Trophoblast cell (in vitro differentiated cells and primary cell): Measurements from ENCODE around the gene CHST10.

Experiments used
- DNase-seq, 2 donors: peaks; one replicate each; pipeline ENCODE4 v3.0.0-alpha.2; 2016
- H2AFZ ChIP-seq: 2 replicates; pipeline ENCODE4 v1.6.1; 2013; ENCODE audit warnings: low read length, moderate library complexity, mild to moderate bottlenecking; ENCODE audit not compliant: insufficient read depth, poor library complexity
- H2AK5ac ChIP-seq: 2 replicates; pipeline ENCODE4 v1.6.1; 2013; ENCODE audit warnings: mild to moderate bottlenecking, low read length
- H2BK120ac ChIP-seq: 2 replicates; pipeline ENCODE4 v1.6.1; 2013; ENCODE audit warnings: low read length, mild to moderate bottlenecking, moderate library complexity; ENCODE audit not compliant: insufficient read depth, poor library complexity
- H2BK12ac ChIP-seq: 2 replicates; pipeline ENCODE4 v1.6.1; 2013; ENCODE audit warnings: mild to moderate bottlenecking, low read length, moderate library complexity
- H2BK5ac ChIP-seq: 2 replicates; pipeline ENCODE4 v1.6.1; 2013; ENCODE audit warnings: low read length, low read depth, moderate library complexity, mild to moderate bottlenecking; ENCODE audit not compliant: poor library complexity
- H3K14ac ChIP-seq: 2 replicates; pipeline ENCODE4 v1.6.1; 2013; ENCODE audit warnings: mild to moderate bottlenecking, low read length
- H3K18ac ChIP-seq: 2 replicates; pipeline ENCODE4 v1.6.1; 2013; ENCODE audit warnings: mild to moderate bottlenecking, low read length
- H3K23ac ChIP-seq: 2 replicates; pipeline ENCODE4 v1.6.1; 2013; ENCODE audit warnings: low read length
- H3K27ac ChIP-seq: 2 replicates; pipeline ENCODE4 v1.5.1; 2013; ENCODE audit warnings: low read depth, mild to moderate bottlenecking, inconsistent platforms, low read length, moderate library complexity
- H3K27me3 ChIP-seq: 2 replicates; pipeline ENCODE4 v1.6.1; 2013; ENCODE audit warnings: inconsistent platforms, mild to moderate bottlenecking, low read length, moderate library complexity; ENCODE audit not compliant: insufficient read depth
- H3K36me3 ChIP-seq, 2 experiments: 1 replicate in 1 of 2; 2 replicates in 1 of 2; pipeline ENCODE4 v1.6.1; 2013; ENCODE audit warnings: low read length in 2 of 2, mild to moderate bottlenecking in 2 of 2, moderate library complexity in 1 of 2; ENCODE audit not compliant: insufficient read depth in 2 of 2, control insufficient read depth in 1 of 2
- H3K4ac ChIP-seq: 2 replicates; pipeline ENCODE4 v1.6.1; 2013; ENCODE audit warnings: low read depth, mild to moderate bottlenecking, low read length, moderate library complexity
- H3K4me1 ChIP-seq, 2 experiments: 1 replicate in 1 of 2; 2 replicates in 1 of 2; pipeline ENCODE4 v1.6.1; 2013; ENCODE audit warnings: low read length in 2 of 2, mild to moderate bottlenecking in 2 of 2, moderate library complexity in 1 of 2; ENCODE audit not compliant: insufficient read depth in 2 of 2, control insufficient read depth in 1 of 2
- H3K4me2 ChIP-seq: 2 replicates; pipeline ENCODE4 v1.6.1; 2013; ENCODE audit warnings: inconsistent platforms, mild to moderate bottlenecking, low read length, moderate library complexity
- H3K4me3 ChIP-seq: 2 replicates; pipeline ENCODE4 v1.5.1; 2013; ENCODE audit warnings: mild to moderate bottlenecking, low read depth, low read length, inconsistent platforms
- H3K79me1 ChIP-seq: one replicate; pipeline ENCODE4 v1.6.1; 2013; ENCODE audit warnings: low read length
- H3K79me2 ChIP-seq: 2 replicates; pipeline ENCODE4 v1.6.1; 2013; ENCODE audit warnings: low read length, mild to moderate bottlenecking; ENCODE audit not compliant: control insufficient read depth, insufficient read depth, poor library complexity
- H3K9ac ChIP-seq: 2 replicates; pipeline ENCODE4 v1.6.1; 2013; ENCODE audit warnings: mild to moderate bottlenecking, low read length
- H3K9me3 ChIP-seq: 2 replicates; pipeline ENCODE4 v1.6.1; 2013; ENCODE audit warnings: low read depth, mild to moderate bottlenecking, control low read depth, inconsistent platforms, low read length; ENCODE audit not compliant: insufficient read depth
- H4K12ac ChIP-seq: 2 replicates; pipeline ENCODE4 v1.6.1; 2013; ENCODE audit warnings: low read depth, mild to moderate bottlenecking, low read length, moderate library complexity
- H4K8ac ChIP-seq: 2 replicates; pipeline ENCODE4 v1.6.1; 2013; ENCODE audit warnings: low read depth, mild to moderate bottlenecking, low read length, moderate library complexity
- H4K91ac ChIP-seq: one replicate; pipeline ENCODE4 v1.6.1; 2013; ENCODE audit warnings: low read depth, mild to moderate bottlenecking, low read length, moderate library complexity
- WGBS: extraction: QIAGEN DNeasy Blood & Tissue Kit; methylation state at CpG from one replicate; pipeline ENCODE4 v1.1.7; 2013; ENCODE audit warnings: missing lambda C conversion rate; ENCODE audit not compliant: insufficient read length, insufficient coverage; ENCODE audit errors: extremely low coverage; 5-methylcytosine and 5-hydroxymethylcytosine counted together

Gene CHST10

GRCh38 chr2:100405403-100406119 lies 11.9 kb downstream of the CHST10 start:
- H4K12ac ChIP-seq, result no peak overlapping the region
- no peak overlapping the region for H3K27ac ChIP-seq
- H4K91ac ChIP-seq, result no peak overlapping the region
- H3K36me3 ChIP-seq, result peaks cover 21 to 35% of the 10 kb centered on the region in 2 experiments
- H3K9ac ChIP-seq, result no peak overlapping the region
- no peak overlapping the region for H3K4ac ChIP-seq
- H2BK5ac ChIP-seq, result no peak overlapping the region
- H2AFZ ChIP-seq, result no peak overlapping the region
- no peaks in the 10 kb centered on the region for H3K9me3 ChIP-seq
- H2AK5ac ChIP-seq, result no peak overlapping the region
- no peak overlapping the region for H4K8ac ChIP-seq
- H3K14ac ChIP-seq, result no peak overlapping the region
- H3K79me1 ChIP-seq, result no peaks in the 10 kb centered on the region
- no peaks in the 10 kb centered on the region for H3K4me1 ChIP-seq
- H3K79me2 ChIP-seq, result peaks cover 2% of the 10 kb centered on the region
- no peak overlapping the region for H2BK12ac ChIP-seq
- no peak overlapping the region for H3K18ac ChIP-seq
- no peaks in the 10 kb centered on the region for H3K27me3 ChIP-seq
- H3K23ac ChIP-seq, result no peak overlapping the region
- H3K4me2 ChIP-seq, result no peak overlapping the region
- WGBS, result no CpG with 5 or more reads among the region's 13 CpGs
- no peak for DNase-seq
- no peak overlapping the region for H2BK120ac ChIP-seq
- no peak overlapping the region for H3K4me3 ChIP-seq

GRCh38 chr2:100404411-100404810 lies 13.1 kb downstream of the CHST10 start:
- H2BK120ac ChIP-seq, result no peak overlapping the region
- no peak overlapping the region for H3K4ac ChIP-seq
- H2BK12ac ChIP-seq, result no peak overlapping the region
- no peaks in the 10 kb centered on the region for H3K9me3 ChIP-seq
- no peak overlapping the region for H4K12ac ChIP-seq
- WGBS, result 100% methylated on average over 3 of the region's 7 CpGs
- H3K36me3 ChIP-seq, result peaks cover 21 to 35% of the 10 kb centered on the region in 2 experiments
- no peak overlapping the region for H4K8ac ChIP-seq
- H2BK5ac ChIP-seq, result no peak overlapping the region
- no peak overlapping the region for H3K14ac ChIP-seq
- no peak for DNase-seq
- H3K4me1 ChIP-seq, result no peaks in the 10 kb centered on the region
- no peak overlapping the region for H3K4me2 ChIP-seq
- H3K27me3 ChIP-seq, result no peaks in the 10 kb centered on the region
- no peaks in the 10 kb centered on the region for H3K79me2 ChIP-seq
- no peak overlapping the region for H3K23ac ChIP-seq
- H2AFZ ChIP-seq, result no peak overlapping the region
- H3K79me1 ChIP-seq, result no peaks in the 10 kb centered on the region
- no peak overlapping the region for H2AK5ac ChIP-seq
- no peak overlapping the region for H3K18ac ChIP-seq
- no peak overlapping the region for H3K27ac ChIP-seq
- H4K91ac ChIP-seq, result no peak overlapping the region
- no peak overlapping the region for H3K4me3 ChIP-seq
- no peak overlapping the region for H3K9ac ChIP-seq

GRCh38 chr2:100403722-100404121 lies 13.7 kb downstream of the CHST10 start:
- no peak overlapping the region for H3K14ac ChIP-seq
- WGBS, result no CpG with 5 or more reads among the region's 10 CpGs

GRCh38 chr2:100401268-100401667 lies 16.2 kb downstream of the CHST10 start:
- Histone ChIP-seq H3K4ac (no peak overlapping the region), H3K18ac (no peak overlapping the region), H2AK5ac (no peak overlapping the region), H3K79me1 (no peaks in the 10 kb centered on the region), H3K4me1 (peaks cover 0 to 6% of the 10 kb centered on the region in 2 experiments), H4K91ac (no peak overlapping the region), H3K4me3 (no peak overlapping the region), H4K8ac (no peak overlapping the region), H2BK5ac (no peak overlapping the region), H3K9ac (no peak overlapping the region), H3K36me3 (peaks cover 17 to 29% of the 10 kb centered on the region in 2 experiments), H3K14ac (no peak overlapping the region), H4K12ac (no peak overlapping the region), H3K27me3 (no peaks in the 10 kb centered on the region), H3K9me3 (no peaks in the 10 kb centered on the region), H3K4me2 (no peak overlapping the region), H2AFZ (no peak overlapping the region), H3K27ac (no peak overlapping the region), H2BK120ac (no peak overlapping the region), H2BK12ac (no peak overlapping the region), H3K79me2 (no peaks in the 10 kb centered on the region), H3K23ac (no peak overlapping the region)
- DNase-seq, result no peak
- WGBS, result no CpG with 5 or more reads among the region's 7 CpGs

More at GRCh38 chr2:100403722-100404121, 13.7 kb downstream of the CHST10 start:
- H3K79me1 ChIP-seq, result no peaks in the 10 kb centered on the region
- DNase-seq, result no peak
- no peak overlapping the region for H3K18ac ChIP-seq
- H3K9me3 ChIP-seq, result no peaks in the 10 kb centered on the region
- H3K4me3 ChIP-seq, result no peak overlapping the region
- H2AFZ ChIP-seq, result no peak overlapping the region
- H2AK5ac ChIP-seq, result no peak overlapping the region
- H3K27me3 ChIP-seq, result no peaks in the 10 kb centered on the region
- H3K23ac ChIP-seq, result no peak overlapping the region
- no peaks in the 10 kb centered on the region for H3K79me2 ChIP-seq
- H2BK5ac ChIP-seq, result no peak overlapping the region
- no peak overlapping the region for H4K12ac ChIP-seq
- no peak overlapping the region for H3K9ac ChIP-seq
- H3K4ac ChIP-seq, result no peak overlapping the region
- no peak overlapping the region for H3K27ac ChIP-seq
- no peak overlapping the region for H2BK12ac ChIP-seq
- no peak overlapping the region for H3K4me2 ChIP-seq
- H3K4me1 ChIP-seq, result no peaks in the 10 kb centered on the region
- peaks cover 21 to 35% of the 10 kb centered on the region in 2 experiments for H3K36me3 ChIP-seq
- no peak overlapping the region for H2BK120ac ChIP-seq
- no peak overlapping the region for H4K8ac ChIP-seq
- no peak overlapping the region for H4K91ac ChIP-seq
